Upper lobe of left lung (tissue), 6 donors: ENCODE measurements around the gene LAMA3. TPM values are rescaled to one million over a fixed set of nuclear protein-coding genes. Genes with fewer than 3 reads are reported as not detected.

Source experiments
- ATAC-seq, 2 donors: fragments of 200-7000 bp; cut with Tn5 transposase; one replicate each; pipeline ENCODE4 v1.9.1; 2022; ENCODE audit warnings: mild to moderate bottlenecking in 2 of 2, moderate library complexity in 2 of 2; ENCODE audit not compliant: low FRiP score in 2 of 2
- DNase-seq, 2 donors: peaks; one replicate each; pipeline ENCODE4 v3.0.0-alpha.2; 2019 to 2020
- H3K27ac ChIP-seq, 4 donors: fragments of 200-600 bp; sonication (generic); one replicate each; pipeline ENCODE4 v1.5.1; 2016 to 2019
- H3K27me3 ChIP-seq, 4 donors: fragments of 200-600 bp; sonication (generic); one replicate each; pipeline ENCODE4 v1.5.1; 2017 to 2019
- H3K36me3 ChIP-seq, 4 donors: fragments of 200-600 bp; sonication (generic); one replicate each; pipeline ENCODE4 v1.5.1; 2016 to 2019
- H3K4me1 ChIP-seq, 4 donors: fragments of 200-600 bp; sonication (generic); one replicate each; pipeline ENCODE4 v1.5.1; 2018 to 2019
- H3K4me3 ChIP-seq, 4 donors: fragments of 200-600 bp; sonication (generic); one replicate each; pipeline ENCODE4 v1.5.1; 2017 to 2019; ENCODE audit warnings: mild to moderate bottlenecking in 2 of 4, moderate library complexity in 1 of 4
- H3K9me3 ChIP-seq, 4 donors: fragments of 200-600 bp; sonication (generic); one replicate each; pipeline ENCODE4 v1.5.1; 2018 to 2019
- CTCF ChIP-seq, 6 experiments: fragments of 450-650 bp in 4 of 6; fragments of 200-600 bp in 2 of 6; sonication (generic) in 2 of 6; IDR thresholded peaks; one replicate each; pipeline ENCODE4 v1.5.1; 2016 to 2019; ENCODE audit warnings: antibody characterized with exemption in 6 of 6
- EP300 ChIP-seq, 4 donors: sonication (generic); formaldehyde crosslinking; IDR thresholded peaks; one replicate each; pipeline ENCODE4 v1.5.1; 2017; ENCODE audit warnings: antibody characterized with exemption in 4 of 4, control low read depth in 2 of 4
- POLR2A ChIP-seq, 4 donors: fragments of 450-650 bp; IDR thresholded peaks; one replicate each; pipeline ENCODE4 v1.5.1; 2016 to 2017; ENCODE audit warnings: antibody characterized with exemption in 4 of 4, mild to moderate bottlenecking in 2 of 4
- POLR2AphosphoS5 ChIP-seq, 2 donors: sonication (generic); formaldehyde crosslinking; IDR thresholded peaks; one replicate each; pipeline ENCODE4 v1.5.1; 2017; ENCODE audit warnings: antibody characterized with exemption in 2 of 2
- WGBS, 2 donors: methylation state at CpG; one replicate each; pipeline ENCODE4 v1.1.5; 2017 to 2018; 5-methylcytosine and 5-hydroxymethylcytosine counted together
- total RNA-seq, 6 donors: library from RNA; depleted of rRNA in 4 of 6; stranded (reverse); fragments of >200 nt in 4 of 6; gene quantifications; one replicate each; pipeline versions ENCODE4 v1.1.0 to v1.2.1, GENCODE V29; 2016 to 2021
- donor health status: DM: no; HTN: no; CAD: no; lungs with moderate emphysema.
- donor health status: DM: no; HTN: yes; CAD: no; lungs with severe emphysema.

Gene LAMA3
- total RNA-seq, 6 donors from 2014 or later = 88.2 to 202 (median 141) TPM

- H3K9me3 ChIP-seq = no peaks in the 10 kb centered on the region
- 80 to 89% methylated on average over 3 of the region's 3 CpGs for WGBS, 2 donors
- no peaks in the 10 kb centered on the region for H3K27me3 ChIP-seq
These were observed 6.1 kb upstream of the LAMA3 start for GRCh38 chr18:23683155-23683554.

GRCh38 chr18:23683671-23684070 lies 5.6 kb upstream of the LAMA3 start:
- DNase-seq = peak in 1 of 2 donors; percentile 25
- H3K9me3 ChIP-seq = no peaks in the 10 kb centered on the region
- 30 to 44% methylated on average over 3 of the region's 3 CpGs for WGBS, 2 donors
- ATAC-seq = peak in 1 of 2 donors; percentile 30
- no peak overlapping the region for H3K4me3 ChIP-seq
- H3K27me3 ChIP-seq = no peaks in the 10 kb centered on the region
- TF ChIP-seq POLR2A (IDR thresholded peaks at IDR 0.05) (no peak), POLR2AphosphoS5 (IDR thresholded peaks at IDR 0.05) (no peak), CTCF (IDR thresholded peaks at IDR 0.05) (no peak)
- H3K27ac ChIP-seq = no peak overlapping the region
- H3K36me3 ChIP-seq = no peaks in the 10 kb centered on the region
- peaks cover 0 to 9% (median 1%) of the 10 kb centered on the region in 4 donors for H3K4me1 ChIP-seq

More at GRCh38 chr18:23683155-23683554, 6.1 kb upstream of the LAMA3 start:
- TF ChIP-seq POLR2AphosphoS5 (IDR thresholded peaks at IDR 0.05) (no peak), CTCF (IDR thresholded peaks at IDR 0.05) (no peak), POLR2A (IDR thresholded peaks at IDR 0.05) (no peak), EP300 (IDR thresholded peaks at IDR 0.05) (no peak)
- peaks cover 0 to 7% (median 0%) of the 10 kb centered on the region in 4 donors for H3K4me1 ChIP-seq
- H3K4me3 ChIP-seq = no peak overlapping the region
- H3K27ac ChIP-seq = no peak overlapping the region
- H3K36me3 ChIP-seq = no peaks in the 10 kb centered on the region
- no peak for DNase-seq
- no peak for ATAC-seq

- TF ChIP-seq POLR2AphosphoS5 (IDR thresholded peaks at IDR 0.05) = no peak
- TF ChIP-seq POLR2A (IDR thresholded peaks at IDR 0.05) = no peak
- no peak for TF ChIP-seq CTCF (IDR thresholded peaks at IDR 0.05)
- no peak for TF ChIP-seq EP300 (IDR thresholded peaks at IDR 0.05)
- ATAC-seq (peak in 1 of 2 donors; percentile 46), DNase-seq (no peak)
- Histone ChIP-seq H3K4me1 (peaks cover 8 to 19% (median 11%) of the 10 kb centered on the region in 4 donors), H3K27ac (no peak overlapping the region), H3K4me3 (no peak overlapping the region), H3K36me3 (no peaks in the 10 kb centered on the region), H3K27me3 (peaks cover 0 to 9% (median 3%) of the 10 kb centered on the region in 4 donors), H3K9me3 (no peaks in the 10 kb centered on the region)
- 57 to 67% methylated on average over 5 of the region's 5 CpGs for WGBS, 2 donors
These were observed 4.6 kb upstream of the LAMA3 start for GRCh38 chr18:23684515-23685197.

GRCh38 chr18:23688528-23688927 lies 725 bp upstream of the LAMA3 start:
- Histone ChIP-seq H3K4me1 (peaks cover 14 to 25% (median 19%) of the 10 kb centered on the region in 4 donors), H3K27ac (peak overlapping the region in 2 of 4 donors; percentile 60 to 80), H3K4me3 (peak overlapping the region in 3 of 4 donors; percentile 60 to 65 (median 64)), H3K27me3 (peaks cover 0 to 15% (median 5%) of the 10 kb centered on the region in 4 donors), H3K36me3 (no peaks in the 10 kb centered on the region), H3K9me3 (no peaks in the 10 kb centered on the region)
- TF ChIP-seq POLR2AphosphoS5 (IDR thresholded peaks at IDR 0.05) = no peak
- TF ChIP-seq EP300 (IDR thresholded peaks at IDR 0.05) = no peak
- TF ChIP-seq POLR2A (IDR thresholded peaks at IDR 0.05) = no peak
- TF ChIP-seq CTCF (IDR thresholded peaks at IDR 0.05) = no peak
- no peak for DNase-seq
- 50% methylated on average over 5 of the region's 5 CpGs for WGBS, 2 donors
- ATAC-seq = no peak
